ENCODE data around the gene ACTBL2.

Gene ACTBL2

DNA sequence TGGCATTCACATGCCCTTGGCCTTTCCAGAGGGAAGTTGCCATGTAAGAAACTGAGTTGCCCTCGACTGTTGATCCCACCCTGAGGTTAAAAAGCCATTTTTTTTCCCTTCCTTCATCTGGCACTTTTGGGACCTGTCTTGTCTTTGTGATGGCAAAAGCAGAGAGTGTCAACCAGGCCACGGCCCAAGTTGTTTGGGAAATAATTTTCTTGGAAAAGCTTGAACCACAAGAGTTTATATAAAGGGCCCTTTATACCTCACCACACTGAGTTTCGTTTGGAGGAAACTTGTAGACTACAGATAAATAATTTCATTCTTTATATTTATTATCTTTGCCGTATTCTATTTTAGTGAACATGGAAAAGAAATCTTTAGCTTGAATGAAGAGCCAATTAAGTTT, 34.3 kb downstream of the ACTBL2 start:
- DNase-seq = no peak

GRCh38 chr5:57447658-57448057, 35.0 kb downstream of the ACTBL2 start:
- no peak for DNase-seq

- no peak for DNase-seq
Measured at GRCh38 chr5:57446966-57447365, 35.6 kb downstream of the ACTBL2 start.

GRCh38 chr5:57445705-57446037, 36.9 kb downstream of the ACTBL2 start:
- no peak for DNase-seq

DNA sequence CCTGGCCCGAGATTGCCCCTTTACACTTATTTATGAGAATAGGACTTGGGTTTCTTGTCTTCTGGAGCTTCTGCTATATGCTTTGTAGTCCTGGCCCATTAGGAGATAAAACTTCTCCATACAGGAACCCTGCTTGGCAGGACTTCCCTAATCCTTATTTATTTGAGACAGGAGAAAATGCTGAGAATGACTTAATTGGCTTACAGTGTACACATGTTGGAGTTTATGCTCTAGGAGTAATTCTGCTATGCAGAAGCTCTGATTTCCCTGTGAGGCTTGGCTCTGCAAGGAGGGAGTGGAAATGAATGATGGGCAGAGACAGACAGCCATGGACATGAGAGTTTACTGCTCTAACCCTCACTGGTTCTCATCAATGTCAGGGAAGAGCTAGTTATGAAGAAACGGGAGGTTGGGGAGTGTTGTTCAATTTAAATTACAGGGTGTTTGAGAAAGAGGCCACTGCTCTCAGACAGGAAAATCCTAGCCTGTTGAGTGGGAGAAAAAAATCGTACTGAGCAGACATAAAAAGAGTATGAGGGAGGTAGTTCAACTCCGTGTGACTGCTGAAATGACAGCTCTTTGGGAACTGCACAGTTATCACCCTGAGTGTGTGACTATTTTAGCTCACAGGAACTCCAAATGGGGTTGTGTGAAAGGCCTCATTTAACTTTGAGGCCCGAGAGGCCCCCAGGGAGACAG, 37.5 kb downstream of the ACTBL2 start:
- DNase-seq = no peak

DNA sequence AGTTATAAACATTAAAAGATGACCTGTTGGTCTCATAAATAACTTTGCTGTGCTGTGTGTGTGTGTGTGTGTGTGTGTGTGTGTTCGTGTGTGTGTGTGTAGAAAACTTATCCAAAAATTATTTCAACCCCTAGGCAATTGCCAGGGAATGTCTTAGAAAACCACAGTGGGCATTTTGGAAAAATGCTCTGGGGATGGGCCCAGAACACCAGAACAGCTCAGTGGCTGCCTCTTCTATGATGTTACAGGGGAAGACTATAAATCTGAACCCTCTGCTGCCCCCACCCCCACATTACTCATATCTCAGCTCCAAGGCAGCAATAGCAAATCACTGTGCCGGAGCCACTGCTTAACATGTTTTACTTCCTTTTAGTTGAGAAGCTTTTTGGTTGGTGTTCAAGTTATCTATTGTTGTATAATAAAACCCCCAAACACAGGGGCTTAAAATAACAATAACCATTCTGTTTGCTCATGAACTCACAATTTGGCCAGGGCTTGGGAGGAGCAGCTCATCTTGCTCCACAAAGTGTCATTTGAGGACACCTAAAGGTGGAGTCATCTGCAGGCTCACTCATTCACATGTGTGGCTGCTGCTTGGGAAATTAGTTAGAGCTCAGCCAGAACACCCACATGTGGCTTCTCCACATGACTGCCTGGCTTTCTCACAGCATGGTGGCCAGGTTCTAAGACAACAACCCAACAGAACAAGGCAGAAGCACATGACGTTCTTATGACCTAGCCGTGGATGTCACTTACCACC, 40.4 kb downstream of the ACTBL2 start:
- no peak for DNase-seq

- no peak for DNase-seq
Measured at GRCh38 chr5:57441557-57441956, 41.1 kb downstream of the ACTBL2 start.

GRCh38 chr5:57439601-57440000, 43.0 kb downstream of the ACTBL2 start:
- no peak for DNase-seq

GRCh38 chr5:57437976-57438805, 44.4 kb downstream of the ACTBL2 start:
- DNase-seq = no peak

DNA sequence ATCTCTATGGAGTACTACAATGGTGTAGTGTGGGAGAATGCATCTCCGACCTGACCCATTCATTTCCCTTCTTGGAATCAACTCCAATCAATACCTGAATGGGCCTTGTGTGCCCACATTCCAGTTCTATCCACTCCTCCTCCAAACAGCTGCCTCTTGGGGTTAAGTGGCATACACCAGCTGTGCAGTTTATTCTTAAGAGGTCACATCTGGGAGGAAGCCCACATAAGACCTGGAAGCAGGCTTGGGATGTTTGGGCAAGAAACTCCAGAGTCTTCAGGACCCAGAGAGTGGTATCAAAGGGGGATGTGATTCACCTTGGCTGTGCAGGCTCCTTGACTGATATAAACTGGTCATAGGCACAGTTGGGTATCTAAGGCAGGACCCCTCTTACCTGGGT, 46.0 kb downstream of the ACTBL2 start:
- DNase-seq = no peak

DNA sequence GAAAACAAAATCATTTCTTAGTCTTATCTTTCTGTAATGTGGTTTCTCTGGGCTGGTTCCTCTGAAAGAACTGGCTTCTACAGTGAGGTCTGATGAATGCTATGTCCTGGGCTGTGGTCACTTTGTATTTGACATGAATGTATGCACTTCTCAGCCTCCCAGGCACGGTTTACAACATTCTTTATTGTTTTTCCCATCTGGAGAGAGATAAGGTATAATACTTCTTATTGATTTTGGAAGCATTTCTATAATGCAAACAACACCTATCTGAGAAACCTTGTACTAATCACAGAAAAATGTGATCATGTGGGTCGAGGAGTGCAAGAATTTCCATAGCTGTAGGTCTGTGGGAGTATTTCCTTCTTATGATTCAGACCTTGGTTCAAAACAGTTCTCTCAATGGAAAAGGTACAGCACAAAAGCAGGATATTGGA, 46.9 kb downstream of the ACTBL2 start:
- DNase-seq = no peak

GRCh38 chr5:57434683-57435082, 47.9 kb downstream of the ACTBL2 start:
- no peak for DNase-seq

- DNase-seq = no peak
Measured at GRCh38 chr5:57434227-57434640, 48.4 kb downstream of the ACTBL2 start.

- no peak for DNase-seq
Measured at GRCh38 chr5:57432876-57433275, 49.7 kb downstream of the ACTBL2 start.

DNA sequence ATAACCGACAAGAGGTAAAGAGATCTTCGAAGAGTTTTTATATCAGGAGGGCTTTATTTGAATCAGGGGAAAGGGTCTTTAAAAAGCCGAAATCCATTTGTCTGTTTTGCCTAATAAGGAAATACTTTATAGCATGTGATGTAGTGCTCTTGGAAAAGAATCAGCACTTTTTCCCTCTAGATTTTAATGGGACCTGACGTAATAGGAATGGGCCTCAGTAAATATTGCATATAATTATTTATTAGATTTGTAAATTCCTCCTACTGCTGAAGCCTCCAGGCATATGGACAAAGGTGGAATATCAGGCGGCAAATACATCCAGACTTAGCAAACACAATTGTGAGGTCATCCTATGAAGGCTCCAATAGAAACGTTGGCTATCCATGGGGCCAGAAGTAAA, 50.9 kb downstream of the ACTBL2 start:
- no peak for DNase-seq
